22Rv1 (cell line): Measurements from ENCODE around the gene TAS1R3.

Source experiments
- ZFX ChIP-seq: fragments of 450-650 bp; IDR thresholded peaks from 2 replicates; pipeline ENCODE4 v1.6.1; 2017; ENCODE audit warnings: antibody characterized with exemption, borderline replicate concordance
- TF ChIP-seq, protein P1 (sequence below): fragments of 450-650 bp; IDR thresholded peaks from 2 replicates; pipeline ENCODE4 v1.5.1; 2017; ENCODE audit warnings: mild to moderate bottlenecking

- TF ChIP-seq, protein P1, sequence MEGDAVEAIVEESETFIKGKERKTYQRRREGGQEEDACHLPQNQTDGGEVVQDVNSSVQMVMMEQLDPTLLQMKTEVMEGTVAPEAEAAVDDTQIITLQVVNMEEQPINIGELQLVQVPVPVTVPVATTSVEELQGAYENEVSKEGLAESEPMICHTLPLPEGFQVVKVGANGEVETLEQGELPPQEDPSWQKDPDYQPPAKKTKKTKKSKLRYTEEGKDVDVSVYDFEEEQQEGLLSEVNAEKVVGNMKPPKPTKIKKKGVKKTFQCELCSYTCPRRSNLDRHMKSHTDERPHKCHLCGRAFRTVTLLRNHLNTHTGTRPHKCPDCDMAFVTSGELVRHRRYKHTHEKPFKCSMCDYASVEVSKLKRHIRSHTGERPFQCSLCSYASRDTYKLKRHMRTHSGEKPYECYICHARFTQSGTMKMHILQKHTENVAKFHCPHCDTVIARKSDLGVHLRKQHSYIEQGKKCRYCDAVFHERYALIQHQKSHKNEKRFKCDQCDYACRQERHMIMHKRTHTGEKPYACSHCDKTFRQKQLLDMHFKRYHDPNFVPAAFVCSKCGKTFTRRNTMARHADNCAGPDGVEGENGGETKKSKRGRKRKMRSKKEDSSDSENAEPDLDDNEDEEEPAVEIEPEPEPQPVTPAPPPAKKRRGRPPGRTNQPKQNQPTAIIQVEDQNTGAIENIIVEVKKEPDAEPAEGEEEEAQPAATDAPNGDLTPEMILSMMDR = no peak
- no peak for TF ChIP-seq ZFX
These were observed 27.3 kb upstream of the TAS1R3 start for GRCh38 chr1:1303736-1304135.
